ENCODE results near the gene ACER3. TPM values are rescaled to one million over a fixed set of nuclear protein-coding genes. Genes with fewer than 3 reads are reported as not detected.
"Not testable (repeated sequence)": the region's sequence is repeated elsewhere in the genome, so short reads cannot be mapped to it uniquely, and the experiment has no call there.

ACER3 gene
- polyA plus RNA-seq, 1 experiment = 11.2 TPM

DNA sequence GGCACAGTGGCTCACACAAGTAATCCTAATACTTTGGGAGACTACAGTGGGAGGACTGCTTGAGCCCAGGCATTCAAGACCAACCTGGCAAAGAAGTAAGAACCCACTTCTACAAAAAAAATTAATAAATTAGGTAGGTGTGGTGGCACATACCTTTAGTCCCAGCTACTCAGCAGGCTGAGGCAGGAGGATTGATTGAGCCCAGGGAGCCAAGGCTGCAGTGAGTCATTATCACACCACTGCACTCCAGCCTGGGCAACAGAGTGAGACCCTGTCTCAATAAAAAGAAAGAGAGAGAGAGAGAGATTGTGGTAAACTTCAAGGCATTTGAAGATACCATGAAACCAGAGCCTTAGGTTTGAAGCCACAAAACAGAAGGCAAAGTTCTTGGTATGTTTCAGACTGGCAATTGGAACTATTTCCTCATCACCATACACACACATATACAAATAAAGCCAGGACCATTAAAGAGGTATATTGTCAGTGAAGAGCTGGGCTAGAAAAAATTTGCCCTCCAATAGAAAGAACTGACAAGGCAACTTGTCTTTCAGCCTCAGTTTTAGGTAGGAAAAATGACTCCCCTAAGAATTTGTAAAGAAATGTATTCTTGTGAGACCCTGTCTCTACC, 148.9 kb downstream of the ACER3 start:
- H3K27me3 ChIP-seq (ENCODE audit: control insufficient read depth, insufficient read depth, low read length) = no peaks in the 10 kb centered on the region
- no peak overlapping the region for H3K4me3 ChIP-seq (ENCODE audit: low read depth, low read length)
- ChIA-PET POLR2A (no interaction called here), CTCF (no interaction called here)
- H3K9me3 ChIP-seq (ENCODE audit: control insufficient read depth, insufficient read depth, low read length) = no peaks in the 10 kb centered on the region
- H3K27ac ChIP-seq (ENCODE audit: low read depth, low read length) = no peak overlapping the region
- TF ChIP-seq CTCF (IDR thresholded peaks at IDR 0.05; ENCODE audit: low read depth, low read length) = no peak
- no peak for DNase-seq (ENCODE audit: low read depth, low spot score)

- CTCF ChIA-PET = interaction anchor here (1.0 kb wide), 1 partner anchor 77 kb away, joined by 3 read pairs; no protein-coding TSS in a partner anchor
These were observed 154.0 kb downstream of the ACER3 start for GRCh38 chr11:77014669-77015068.

GRCh38 chr11:77018396-77018924, 157.7 kb downstream of the ACER3 start:
- POLR2A ChIA-PET; H3K4me3 ChIP-seq (ENCODE audit: low read depth, low read length); H3K9me3 ChIP-seq (ENCODE audit: control insufficient read depth, insufficient read depth, low read length); H3K27me3 ChIP-seq (ENCODE audit: control insufficient read depth, insufficient read depth, low read length); H3K27ac ChIP-seq (ENCODE audit: low read depth, low read length); DNase-seq (ENCODE audit: low read depth, low spot score): not testable (repeated sequence)
- CTCF ChIA-PET = interaction anchor here (3.3 kb wide), 1 partner anchor 99 kb away, joined by 19 read pairs; no protein-coding TSS in a partner anchor

More at GRCh38 chr11:77014669-77015068, 154.0 kb downstream of the ACER3 start:
- H3K27me3 ChIP-seq (ENCODE audit: control insufficient read depth, insufficient read depth, low read length) = no peaks in the 10 kb centered on the region
- POLR2A ChIA-PET = no interaction called here
- H3K9me3 ChIP-seq (ENCODE audit: control insufficient read depth, insufficient read depth, low read length) = no peaks in the 10 kb centered on the region
- no peak for TF ChIP-seq CTCF (IDR thresholded peaks at IDR 0.05; ENCODE audit: low read depth, low read length)
- no peak overlapping the region for H3K27ac ChIP-seq (ENCODE audit: low read depth, low read length)
- no peak overlapping the region for H3K4me3 ChIP-seq (ENCODE audit: low read depth, low read length)
- no peak for DNase-seq (ENCODE audit: low read depth, low spot score)

DNA sequence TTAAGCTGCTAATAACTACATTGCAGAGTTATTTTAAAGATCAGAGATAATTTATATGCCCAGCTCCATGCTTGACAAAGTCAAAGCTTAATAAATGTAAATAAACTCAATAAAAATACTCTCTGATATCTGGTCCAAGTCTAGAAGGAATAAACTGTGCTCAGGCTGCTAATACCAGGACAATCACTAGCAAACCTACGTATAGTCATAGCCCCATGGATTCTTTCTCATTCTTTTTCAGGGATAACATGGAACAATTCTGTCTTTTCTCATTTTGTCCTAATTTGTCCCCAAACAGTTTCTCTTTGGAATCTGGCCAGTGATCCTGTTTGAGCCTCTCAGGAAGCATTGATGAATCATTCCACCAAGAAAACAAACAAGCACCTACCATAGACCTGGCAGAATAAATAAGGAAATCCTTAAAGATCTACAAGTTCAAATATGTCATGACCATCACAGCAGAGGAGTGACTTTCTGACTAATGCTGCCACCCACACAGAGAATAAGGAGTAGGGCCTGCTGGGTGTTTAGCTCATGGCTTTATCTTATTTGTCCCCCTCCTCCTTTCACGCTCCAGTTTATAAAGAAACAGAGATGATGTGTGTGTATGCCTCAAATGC, 159.4 kb downstream of the ACER3 start:
- no peaks in the 10 kb centered on the region for H3K27me3 ChIP-seq (ENCODE audit: control insufficient read depth, insufficient read depth, low read length)
- no peak overlapping the region for H3K27ac ChIP-seq (ENCODE audit: low read depth, low read length)
- H3K4me3 ChIP-seq (ENCODE audit: low read depth, low read length) = no peak overlapping the region
- ChIA-PET CTCF (interaction anchor here (1.0 to 3.3 kb wide), 2 partner anchors 101 to 107 kb away, joined by 4 to 19 read pairs; no protein-coding TSS in a partner anchor), POLR2A (no interaction called here)
- DNase-seq (ENCODE audit: low read depth, low spot score) = no peak
- TF ChIP-seq CTCF (IDR thresholded peaks at IDR 0.05; ENCODE audit: low read depth, low read length) = no peak
- H3K9me3 ChIP-seq (ENCODE audit: control insufficient read depth, insufficient read depth, low read length) = no peaks in the 10 kb centered on the region

- no peak overlapping the region for H3K4me3 ChIP-seq (ENCODE audit: low read depth, low read length)
- ChIA-PET POLR2A (no interaction called here), CTCF (interaction anchor here (3.3 kb wide), 1 partner anchor 101 kb away, joined by 19 read pairs; no protein-coding TSS in a partner anchor)
- H3K9me3 ChIP-seq (ENCODE audit: control insufficient read depth, insufficient read depth, low read length) = no peaks in the 10 kb centered on the region
- TF ChIP-seq CTCF (IDR thresholded peaks at IDR 0.05; ENCODE audit: low read depth, low read length) = no peak
- H3K27ac ChIP-seq (ENCODE audit: low read depth, low read length) = no peak overlapping the region
- DNase-seq (ENCODE audit: low read depth, low spot score) = no peak
- no peaks in the 10 kb centered on the region for H3K27me3 ChIP-seq (ENCODE audit: control insufficient read depth, insufficient read depth, low read length)
These were observed 160.0 kb downstream of the ACER3 start for GRCh38 chr11:77020734-77021133.
